ENCODE results near the gene CHST15.

CHST15 gene

GRCh38 chr10:124092860-124093773 is at the start of gene CHST15:
TSS of gene CHST15 (minus strand) at chr10:124093598. CDS start at chr10:124046212, 47,386 bp downstream.
- no peak for DNase-seq (ENCODE audit: low read depth)

- DNase-seq (ENCODE audit: low read depth): no peak
Observed at GRCh38 chr10:124142960-124143359, 49.6 kb upstream of the CHST15 start.

- no peak for DNase-seq (ENCODE audit: low read depth)
Observed at GRCh38 chr10:124142006-124142739, 48.8 kb upstream of the CHST15 start.

GRCh38 chr10:124138883-124139348 is 45.5 kb upstream of the CHST15 start:
- DNase-seq (ENCODE audit: low read depth): no peak

- no peak for DNase-seq (ENCODE audit: low read depth)
Observed at GRCh38 chr10:124138195-124138882, 44.9 kb upstream of the CHST15 start.

- DNase-seq (ENCODE audit: low read depth): no peak
Observed at GRCh38 chr10:124134251-124134893, 41.0 kb upstream of the CHST15 start.

- no peak for DNase-seq (ENCODE audit: low read depth)
Observed at GRCh38 chr10:124132876-124133275, 39.5 kb upstream of the CHST15 start.

GRCh38 chr10:124132306-124132705 is 38.9 kb upstream of the CHST15 start:
- no peak for DNase-seq (ENCODE audit: low read depth)

GRCh38 chr10:124131172-124131571 is 37.8 kb upstream of the CHST15 start:
- DNase-seq (ENCODE audit: low read depth): no peak

- DNase-seq (ENCODE audit: low read depth): no peak
Observed at GRCh38 chr10:124130198-124130900, 37.0 kb upstream of the CHST15 start.

GRCh38 chr10:124129471-124129870 is 36.1 kb upstream of the CHST15 start:
- no peak for DNase-seq (ENCODE audit: low read depth)

- no peak for DNase-seq (ENCODE audit: low read depth)
Observed at GRCh38 chr10:124128811-124129145, 35.4 kb upstream of the CHST15 start.

GRCh38 chr10:124127965-124128810 is 34.8 kb upstream of the CHST15 start:
- DNase-seq (ENCODE audit: low read depth): no peak

GRCh38 chr10:124127563-124127962 is 34.2 kb upstream of the CHST15 start:
- DNase-seq (ENCODE audit: low read depth): no peak

GRCh38 chr10:124126983-124127385 is 33.6 kb upstream of the CHST15 start:
- DNase-seq (ENCODE audit: low read depth): no peak

- no peak for DNase-seq (ENCODE audit: low read depth)
Observed at GRCh38 chr10:124126145-124126982, 33.0 kb upstream of the CHST15 start.

- no peak for DNase-seq (ENCODE audit: low read depth)
Observed at GRCh38 chr10:124125305-124126116, 32.1 kb upstream of the CHST15 start.

GRCh38 chr10:124124769-124125161 is 31.4 kb upstream of the CHST15 start:
- DNase-seq (ENCODE audit: low read depth): no peak

Data from T-helper 22 cell (primary cell).